ENCODE results near the gene SEL1L3. TPM values are rescaled to one million over a fixed set of nuclear protein-coding genes. Genes with fewer than 3 reads are reported as not detected.

The SEL1L3 gene
- total RNA-seq, 1 donor from 2014 or later = 13.3 TPM

DNA sequence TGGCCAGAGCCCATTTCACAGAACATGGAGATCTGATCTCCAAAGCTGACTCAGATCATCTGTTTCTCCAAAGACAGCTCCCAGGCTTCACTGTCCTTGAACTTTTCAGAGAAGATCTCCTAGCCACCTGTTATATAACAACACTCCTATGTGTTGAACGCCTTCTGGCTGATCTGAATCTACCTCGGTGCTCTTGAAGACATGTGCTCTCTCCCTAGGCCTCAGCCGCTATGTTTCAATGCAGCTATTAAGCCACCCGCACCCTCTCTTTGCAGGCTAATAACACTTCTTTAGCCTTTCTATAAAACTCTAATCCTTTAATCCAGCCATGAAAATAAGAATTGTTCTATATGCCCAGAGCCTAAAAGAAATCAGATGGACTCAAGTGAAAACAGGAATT lies 34.9 kb downstream of the SEL1L3 start:
- Histone ChIP-seq H3K27me3 (no peaks in the 10 kb centered on the region), H3K27ac (no peak overlapping the region), H3K4me3 (no peak overlapping the region), H3K4me1 (no peaks in the 10 kb centered on the region), H3K9me3 (no peaks in the 10 kb centered on the region), H3K36me3 (no peaks in the 10 kb centered on the region)
- intact Hi-C loops (cut with DNase I) = no loop called here
- DNase-seq (ENCODE audit: low spot score in 2 of 2) = no peak
- TF ChIP-seq, protein P1, sequence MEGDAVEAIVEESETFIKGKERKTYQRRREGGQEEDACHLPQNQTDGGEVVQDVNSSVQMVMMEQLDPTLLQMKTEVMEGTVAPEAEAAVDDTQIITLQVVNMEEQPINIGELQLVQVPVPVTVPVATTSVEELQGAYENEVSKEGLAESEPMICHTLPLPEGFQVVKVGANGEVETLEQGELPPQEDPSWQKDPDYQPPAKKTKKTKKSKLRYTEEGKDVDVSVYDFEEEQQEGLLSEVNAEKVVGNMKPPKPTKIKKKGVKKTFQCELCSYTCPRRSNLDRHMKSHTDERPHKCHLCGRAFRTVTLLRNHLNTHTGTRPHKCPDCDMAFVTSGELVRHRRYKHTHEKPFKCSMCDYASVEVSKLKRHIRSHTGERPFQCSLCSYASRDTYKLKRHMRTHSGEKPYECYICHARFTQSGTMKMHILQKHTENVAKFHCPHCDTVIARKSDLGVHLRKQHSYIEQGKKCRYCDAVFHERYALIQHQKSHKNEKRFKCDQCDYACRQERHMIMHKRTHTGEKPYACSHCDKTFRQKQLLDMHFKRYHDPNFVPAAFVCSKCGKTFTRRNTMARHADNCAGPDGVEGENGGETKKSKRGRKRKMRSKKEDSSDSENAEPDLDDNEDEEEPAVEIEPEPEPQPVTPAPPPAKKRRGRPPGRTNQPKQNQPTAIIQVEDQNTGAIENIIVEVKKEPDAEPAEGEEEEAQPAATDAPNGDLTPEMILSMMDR (IDR thresholded peaks at IDR 0.05) = no peak

DNA sequence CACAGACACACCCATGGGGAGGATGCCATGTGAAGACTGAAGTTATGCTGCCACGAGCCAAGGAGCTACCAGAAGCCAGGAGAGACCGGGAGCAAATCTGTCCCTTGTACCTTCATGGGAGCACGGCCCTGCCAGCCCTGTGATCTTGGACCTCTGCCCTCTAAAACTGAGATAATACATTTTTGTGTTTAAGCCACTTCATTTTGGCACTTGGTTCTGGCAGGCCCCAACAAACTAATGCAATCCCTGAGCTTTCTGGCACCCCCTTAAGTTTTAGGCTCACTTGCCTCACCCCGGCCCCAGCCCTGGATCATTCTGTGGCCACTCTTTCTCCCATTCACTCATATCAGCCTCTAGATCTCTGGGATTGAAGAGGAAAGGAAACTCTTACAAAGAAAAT lies 35.4 kb downstream of the SEL1L3 start:
- H3K27me3 ChIP-seq = no peaks in the 10 kb centered on the region
- no peak for DNase-seq (ENCODE audit: low spot score in 2 of 2)
- H3K27ac ChIP-seq = no peak overlapping the region
- no peaks in the 10 kb centered on the region for H3K9me3 ChIP-seq
- H3K36me3 ChIP-seq = no peaks in the 10 kb centered on the region
- no peak overlapping the region for H3K4me3 ChIP-seq
- intact Hi-C loops (cut with DNase I) = no loop called here
- TF ChIP-seq, protein P1 (IDR thresholded peaks at IDR 0.05) = no peak
- H3K4me1 ChIP-seq = no peaks in the 10 kb centered on the region

DNA sequence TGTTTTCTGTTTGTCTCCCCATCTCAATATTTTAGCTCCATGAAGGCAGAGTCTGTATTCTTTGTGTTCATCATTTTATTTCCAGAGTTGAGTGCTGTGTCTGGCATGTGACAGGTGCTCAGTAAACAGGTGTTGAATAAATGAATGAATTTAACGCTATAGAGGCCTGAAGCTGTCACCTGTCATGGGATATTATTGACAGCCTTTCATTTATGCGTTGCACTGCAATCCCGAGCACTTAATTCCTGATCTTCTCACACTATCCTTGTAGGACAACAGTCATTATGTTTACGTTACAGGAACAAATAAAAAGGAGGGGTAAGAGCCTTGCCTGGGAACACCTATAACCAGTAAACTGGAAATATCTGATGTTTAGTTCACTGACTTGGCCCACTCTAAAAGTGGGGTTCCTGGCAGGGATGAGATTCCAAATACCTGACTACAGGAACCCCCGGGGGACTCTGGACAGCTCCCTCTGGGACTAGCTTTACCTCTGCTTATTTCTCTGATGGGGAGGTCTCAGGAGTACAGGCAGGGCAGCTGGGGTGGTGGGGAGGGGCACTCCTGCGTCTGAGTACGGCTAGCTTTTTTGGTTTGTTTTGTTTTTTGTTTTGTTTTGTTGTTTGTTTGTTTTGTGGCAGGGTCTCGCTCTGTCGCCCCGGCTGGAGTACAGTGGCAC lies 36.6 kb downstream of the SEL1L3 start:
- Histone ChIP-seq H3K27ac (no peak overlapping the region), H3K27me3 (no peaks in the 10 kb centered on the region), H3K9me3 (no peaks in the 10 kb centered on the region), H3K4me1 (no peaks in the 10 kb centered on the region), H3K4me3 (no peak overlapping the region), H3K36me3 (no peaks in the 10 kb centered on the region)
- intact Hi-C loops (cut with DNase I) = no loop called here
- DNase-seq (ENCODE audit: low spot score in 2 of 2) = no peak
- TF ChIP-seq, protein P1 (IDR thresholded peaks at IDR 0.05) = no peak

DNA sequence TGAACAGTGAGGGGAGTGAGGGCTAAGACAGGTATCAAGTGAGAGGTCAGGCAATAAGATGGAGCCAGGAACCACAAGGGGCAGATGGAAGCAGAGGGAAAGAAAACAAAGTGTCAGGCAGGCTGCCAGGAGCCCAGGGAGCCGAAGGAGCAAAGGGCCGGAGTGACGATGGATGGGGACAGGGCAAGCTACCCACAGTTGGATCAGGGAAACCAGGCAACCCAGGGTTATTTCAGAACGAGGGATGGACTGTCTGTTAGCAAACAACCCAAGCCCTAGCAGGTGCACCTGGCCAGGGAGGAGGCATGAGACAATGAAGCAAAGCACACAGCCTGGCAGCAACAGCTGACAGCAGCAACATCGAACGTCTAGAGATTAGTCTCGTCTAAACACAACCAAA lies 39.2 kb downstream of the SEL1L3 start:
- Histone ChIP-seq H3K4me3 (no peak overlapping the region), H3K27ac (no peak overlapping the region), H3K9me3 (no peaks in the 10 kb centered on the region), H3K27me3 (no peaks in the 10 kb centered on the region), H3K36me3 (no peaks in the 10 kb centered on the region), H3K4me1 (no peaks in the 10 kb centered on the region)
- no peak for DNase-seq (ENCODE audit: low spot score in 2 of 2)
- intact Hi-C loops (cut with DNase I) = no loop called here
- TF ChIP-seq, protein P1 (IDR thresholded peaks at IDR 0.05) = no peak

DNA sequence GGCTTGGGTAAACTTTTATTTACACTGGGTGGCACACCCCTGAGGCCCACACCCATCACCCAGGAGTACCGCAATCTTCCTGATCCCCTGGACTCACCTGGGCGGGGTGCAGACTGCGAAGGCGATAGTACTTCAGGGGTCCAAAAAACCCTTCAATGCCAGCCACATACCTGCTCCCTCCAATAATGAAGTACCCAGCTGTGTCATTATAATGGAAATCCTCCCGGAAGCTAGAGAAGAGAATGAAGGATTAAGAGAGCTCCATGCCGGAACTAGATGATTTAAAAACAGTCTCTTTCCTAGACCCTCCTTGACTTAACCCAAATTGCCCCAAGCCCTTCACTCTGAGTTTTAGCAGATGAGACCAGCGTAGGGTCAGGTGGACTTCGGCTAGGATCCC lies 40.9 kb downstream of the SEL1L3 start:
- TF ChIP-seq, protein P1 (IDR thresholded peaks at IDR 0.05) = no peak
- Histone ChIP-seq H3K27ac (no peak overlapping the region), H3K9me3 (no peaks in the 10 kb centered on the region), H3K36me3 (no peaks in the 10 kb centered on the region), H3K4me3 (no peak overlapping the region), H3K4me1 (no peaks in the 10 kb centered on the region), H3K27me3 (no peaks in the 10 kb centered on the region)
- DNase-seq (ENCODE audit: low spot score in 2 of 2) = no peak
- intact Hi-C loops (cut with DNase I) = no loop called here

DNA sequence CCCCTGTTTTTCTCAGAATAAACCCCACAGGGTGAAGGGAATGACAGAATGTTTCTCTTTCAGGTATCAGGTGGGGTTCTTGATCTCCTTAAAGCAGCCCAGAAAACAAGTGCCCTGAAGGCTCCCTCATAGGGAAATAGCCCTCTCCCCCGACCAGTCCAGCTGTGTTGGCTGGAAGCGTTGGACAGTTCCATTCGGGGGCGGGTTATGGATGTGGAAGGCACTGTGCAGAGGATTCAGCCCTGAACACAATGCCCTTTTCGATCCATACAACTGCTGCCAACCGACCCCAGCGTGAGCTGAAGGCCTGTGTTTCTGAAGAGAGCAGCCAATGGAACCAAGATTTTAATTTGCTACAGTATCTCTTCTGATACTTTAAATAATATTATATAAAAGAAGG lies 41.5 kb downstream of the SEL1L3 start:
- TF ChIP-seq, protein P1 (IDR thresholded peaks at IDR 0.05) = no peak
- Histone ChIP-seq H3K4me1 (no peaks in the 10 kb centered on the region), H3K27ac (no peak overlapping the region), H3K9me3 (no peaks in the 10 kb centered on the region), H3K36me3 (no peaks in the 10 kb centered on the region), H3K27me3 (no peaks in the 10 kb centered on the region), H3K4me3 (no peak overlapping the region)
- intact Hi-C loops (cut with DNase I) = no loop called here
- no peak for DNase-seq (ENCODE audit: low spot score in 2 of 2)

Measured in ascending aorta (tissue), 2 donors.